Activated CD8-positive, alpha-beta memory T cell treated with anti-CD3 and anti-CD28 coated beads for 36 hours (primary cell): Measurements from ENCODE around the gene SUPT20HL2. TPM values are rescaled to one million over a fixed set of nuclear protein-coding genes. Genes with fewer than 3 reads are reported as not detected.

Source experiments
- CTCF ChIA-PET: fragments of 350-600 bp; sonication (Branson Sonifier 250); formaldehyde crosslinking; loops from one replicate; lab custom pipeline; 2021; ENCODE audit warnings: antibody characterized with exemption; lab: Charles Lee
- POLR2A ChIA-PET: fragments of 350-600 bp; sonication (Branson Sonifier 250); formaldehyde crosslinking; loops from one replicate; lab custom pipeline; 2021; ENCODE audit warnings: antibody characterized with exemption; lab: Charles Lee
- total RNA-seq, 2 experiments: library from RNA; stranded (reverse); gene quantifications; one replicate each; pipeline ENCODE4 v1.2.3, GENCODE V29; 2021

SUPT20HL2 gene
- total RNA-seq, 2 experiments from 2014 or later: not detected

DNA sequence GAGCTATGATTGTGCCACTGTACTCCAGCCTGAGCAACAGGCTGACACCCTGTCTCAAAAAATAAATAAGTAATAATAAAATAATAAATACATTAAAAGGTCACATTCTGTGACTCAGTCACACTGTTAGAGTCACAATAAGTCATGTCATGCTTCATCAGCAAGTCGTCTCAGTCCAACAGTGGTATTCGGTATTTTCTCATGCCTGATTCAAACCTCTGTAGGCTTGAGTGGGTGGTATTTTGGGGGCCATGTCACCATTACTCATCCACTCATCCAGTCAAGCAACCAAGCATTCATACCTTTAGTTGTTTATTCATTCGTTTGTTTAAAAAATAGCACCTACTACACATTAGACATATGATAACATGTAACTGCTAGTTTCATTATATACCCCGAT, 46.9 kb downstream of the SUPT20HL2 start:
- ChIA-PET POLR2A (no interaction called here), CTCF (no interaction called here)

DNA sequence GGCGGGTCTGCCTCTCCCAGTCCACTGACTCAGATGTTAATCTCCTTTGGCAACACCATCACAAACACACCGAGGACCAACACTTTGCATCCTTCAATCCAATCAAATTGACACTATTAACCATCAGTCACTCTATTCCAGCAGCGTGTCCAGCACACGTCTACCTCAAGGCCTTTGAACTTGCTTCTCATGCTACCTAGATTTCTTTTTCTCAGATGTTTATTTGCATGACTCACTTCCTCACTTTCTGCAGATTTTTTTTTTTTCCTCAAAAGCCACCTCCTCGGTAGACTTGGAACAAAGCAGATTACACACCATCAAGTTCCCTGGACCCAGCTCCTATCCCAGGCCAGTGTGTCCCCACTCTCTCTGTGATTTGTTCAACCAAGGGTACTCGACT, 49.5 kb downstream of the SUPT20HL2 start:
- ChIA-PET CTCF (no interaction called here), POLR2A (no interaction called here)

DNA sequence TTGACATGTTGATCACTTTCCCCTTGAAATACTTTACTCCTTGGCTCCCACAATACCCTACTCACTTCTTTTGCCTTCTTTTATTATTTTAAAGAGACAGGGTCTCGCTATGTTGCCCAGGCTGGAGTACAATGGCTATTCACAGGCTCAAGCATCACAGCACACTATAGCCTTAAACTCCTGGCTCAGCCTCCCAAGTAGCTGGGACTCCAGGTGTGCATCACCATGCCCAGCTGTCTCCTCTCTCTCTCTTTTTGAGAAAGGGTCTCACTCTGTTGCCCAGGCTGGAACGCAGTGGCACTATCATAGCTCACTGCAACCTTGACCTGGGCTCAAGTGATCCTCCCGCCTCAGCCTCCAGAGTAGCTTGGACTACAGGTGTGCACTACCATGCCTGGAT, 51.6 kb downstream of the SUPT20HL2 start:
- ChIA-PET CTCF (no interaction called here), POLR2A (no interaction called here)

Other genes starting within 250 kb of the SUPT20HL2 start
- gene ZFX, start 164.3 kb downstream of the SUPT20HL2 start, total RNA-seq: 10 to 100 TPM; 30.9 to 32.1 TPM
- gene SUPT20HL1, start 46.6 kb upstream of the SUPT20HL2 start, total RNA-seq: under 1 TPM in 1 of 2 experiments, not detected in 1; 0.11 TPM
- gene PDK3, start 151.2 kb upstream of the SUPT20HL2 start, total RNA-seq: 10 to 100 TPM; 36.1 to 36.5 TPM